Endothelial cell of umbilical vein (primary cell): ENCODE results near the gene CCSER1. TPM values are rescaled to one million over a fixed set of nuclear protein-coding genes. Genes with fewer than 3 reads are reported as not detected.

ENCODE experiments used
- BruUV-seq: library from RNA; stranded (reverse); fragments of 400-500 nt; replicated peaks from 2 replicates; lab custom pipeline; 2021; lab: Mats Ljungman, UMichigan
- CTCF ChIA-PET: fragments of 300-600, 350-600 bp; sonication (Branson Sonifier 250); formaldehyde crosslinking; loops from one replicate; lab custom pipeline; 2021; ENCODE audit warnings: antibody characterized with exemption, inconsistent platforms; lab: Charles Lee
- POLR2A ChIA-PET: fragments of 300-600, 350-600 bp; sonication (Branson Sonifier 250); formaldehyde crosslinking; loops from one replicate; lab custom pipeline; 2021; ENCODE audit warnings: antibody characterized with exemption, inconsistent platforms; lab: Charles Lee
- DNase-seq: peaks from one replicate; pipeline ENCODE4 v3.0.0-alpha.2; 2011; ENCODE audit warnings: low read depth, low spot score
- FAIRE-seq: peaks from 2 replicates; lab custom pipeline; 2011; peaks lifted over from hg19 to GRCh38; lab: Jason Lieb, UNC
- H2AFZ ChIP-seq: 2 replicates; pipeline ENCODE4 v1.6.0; 2012; ENCODE audit warnings: low read depth, low read length, control low read depth, inconsistent platforms
- H3K27ac ChIP-seq: 2 replicates; pipeline ENCODE4 v1.5.1; 2011; ENCODE audit warnings: low read depth, mild to moderate bottlenecking, control low read depth, low read length, moderate library complexity; ENCODE audit not compliant: insufficient read depth
- H3K27me3 ChIP-seq, 2 experiments: 2 replicates each; pipeline versions ENCODE4 v1.6.0 to v1.6.1; 2011; ENCODE audit warnings: low read length in 2 of 2, mixed read lengths in 1 of 2; ENCODE audit not compliant: control insufficient read depth in 2 of 2, insufficient read depth in 2 of 2
- H3K36me3 ChIP-seq, 2 experiments: 2 replicates in 1 of 2; 3 replicates in 1 of 2; pipeline ENCODE4 v1.5.1; 2011; ENCODE audit warnings: low read length in 2 of 2, mild to moderate bottlenecking in 1 of 2, moderate library complexity in 1 of 2; ENCODE audit not compliant: control insufficient read depth in 2 of 2, insufficient read depth in 2 of 2; ENCODE audit errors: extremely low read depth in 1 of 2
- H3K4me1 ChIP-seq: 3 replicates; pipeline ENCODE4 v1.5.1; 2011; ENCODE audit warnings: mild to moderate bottlenecking, low read length; ENCODE audit not compliant: control insufficient read depth, insufficient read depth; ENCODE audit errors: extremely low read depth
- H3K4me2 ChIP-seq: 2 replicates; pipeline ENCODE4 v1.6.1; 2011; ENCODE audit warnings: low read length, control low read depth, mixed read lengths; ENCODE audit not compliant: insufficient read depth
- H3K4me3 ChIP-seq, 3 experiments: fragments of 200-600 bp in 1 of 3; sonication (generic), shearing (Covaris generic) in 1 of 3; replicated peaks in 1 of 3; 2 replicates each; pipeline ENCODE4 v1.5.1; 2011 to 2016; ENCODE audit warnings: control low read depth in 3 of 3, low read length in 3 of 3, mild to moderate bottlenecking in 2 of 3, inconsistent platforms in 1 of 3, low read depth in 1 of 3, moderate library complexity in 1 of 3; ENCODE audit not compliant: insufficient read depth in 1 of 3
- H3K79me2 ChIP-seq: 2 replicates; pipeline ENCODE4 v1.6.0; 2012; ENCODE audit warnings: low read length, inconsistent platforms; ENCODE audit not compliant: control insufficient read depth, insufficient read depth
- H3K9ac ChIP-seq: replicated peaks from 2 replicates; pipeline ENCODE3; 2011; ENCODE audit warnings: low read length, control low read depth; ENCODE audit not compliant: insufficient read depth; ENCODE audit errors: extremely low read depth
- H3K9me1 ChIP-seq: replicated peaks from 3 replicates; pipeline ENCODE4 v1.6.0; 2011; ENCODE audit warnings: mild to moderate bottlenecking, low read length; ENCODE audit not compliant: control insufficient read depth, insufficient read depth; ENCODE audit errors: extremely low read depth
- H3K9me3 ChIP-seq: replicated peaks from 2 replicates; pipeline ENCODE4 v1.5.1; 2012; ENCODE audit warnings: low read length, inconsistent platforms; ENCODE audit not compliant: control insufficient read depth, insufficient read depth
- H4K20me1 ChIP-seq: replicated peaks from 2 replicates; pipeline ENCODE3; 2011; ENCODE audit warnings: mild to moderate bottlenecking, low read length; ENCODE audit not compliant: control insufficient read depth, insufficient read depth; ENCODE audit errors: extremely low read depth
- CTCF ChIP-seq, 2 donors: IDR thresholded peaks; 1 replicate in 1 of 2; 2 replicates in 1 of 2; pipeline ENCODE4 v1.5.1; 2011; ENCODE audit warnings: low read length in 2 of 2, mild to moderate bottlenecking in 2 of 2, moderate library complexity in 2 of 2, control low read depth in 1 of 2, inconsistent platforms in 1 of 2, low read depth in 1 of 2; ENCODE audit not compliant: insufficient read depth in 1 of 2; ENCODE audit errors: extremely low read depth in 1 of 2
- EZH2 ChIP-seq: IDR thresholded peaks from 2 replicates; pipeline ENCODE4 v1.6.1; 2012; ENCODE audit warnings: borderline replicate concordance, low read depth, mild to moderate bottlenecking, moderate library complexity, low read length, inconsistent platforms; ENCODE audit not compliant: severe bottlenecking
- FOS ChIP-seq: IDR thresholded peaks from 2 replicates; pipeline ENCODE4 v1.6.1; 2011; ENCODE audit warnings: mild to moderate bottlenecking, low read length, moderate library complexity, borderline replicate concordance; ENCODE audit not compliant: insufficient read depth
- GATA2 ChIP-seq: IDR thresholded peaks from 2 replicates; pipeline ENCODE4 v1.7.0; 2011; ENCODE audit warnings: low read depth, mild to moderate bottlenecking, moderate library complexity, mixed read lengths, low read length; ENCODE audit not compliant: insufficient read length, insufficient read depth
- JUN ChIP-seq: IDR thresholded peaks from 2 replicates; pipeline ENCODE4 v1.6.1; 2011; ENCODE audit warnings: borderline replicate concordance, low read depth; ENCODE audit not compliant: insufficient read length, insufficient read depth
- MYC ChIP-seq: IDR thresholded peaks from one replicate; pipeline ENCODE4 v1.6.1; 2011; ENCODE audit warnings: mild to moderate bottlenecking, low read depth, low read length
- POLR2A ChIP-seq: IDR thresholded peaks from 2 replicates; pipeline ENCODE4 v1.6.1; 2012; ENCODE audit warnings: low read depth, mild to moderate bottlenecking, control low read depth, low read length
- POLR2AphosphoS5 ChIP-seq: IDR thresholded peaks from 2 replicates; pipeline ENCODE4 v1.6.1; 2012; ENCODE audit warnings: low read depth, mild to moderate bottlenecking, control low read depth, low read length, moderate library complexity; ENCODE audit not compliant: insufficient read depth
- dilution Hi-C: fragments of 300-500 bp; cut with MboI; formaldehyde crosslinking; loops from one replicate; pipeline ENCODE4 v1.15.0; 2019; ENCODE audit warnings: low sequenced_read_pairs; ENCODE audit not compliant: extremely low pct_ligation_motif_present
- intact Hi-C: fragments of 100-400 bp; cut with micrococcal nuclease; formaldehyde crosslinking; loops from one replicate; pipeline ENCODE4 v1.10.0; 2022
- polyA plus RNA-seq, 4 experiments: library from polyadenylated mRNA; depleted of rRNA in 3 of 4; stranded (reverse) in 3 of 4; unstranded in 1 of 4; fragments of >200 nt; gene quantifications; 2 replicates each; pipeline versions ENCODE4 v1.2.1 to v1.2.3, GENCODE V29; 2011 to 2012; ENCODE audit warnings: missing spikeins in 1 of 4
- total RNA-seq: library from RNA; stranded (reverse); gene quantifications from 2 replicates; pipeline ENCODE4 v1.2.3, GENCODE V29; 2021
- TF ChIP-seq, protein P1 (sequence below): IDR thresholded peaks from 2 replicates; pipeline ENCODE4 v1.6.1; 2011; ENCODE audit not compliant: insufficient read depth, insufficient read length

Gene CCSER1
- total and polyA plus RNA-seq, 2 donors (not counting 3 experiments of a cell fraction or from before 2014, with no cell fraction given) = 0.11 to 1.8 TPM

DNA sequence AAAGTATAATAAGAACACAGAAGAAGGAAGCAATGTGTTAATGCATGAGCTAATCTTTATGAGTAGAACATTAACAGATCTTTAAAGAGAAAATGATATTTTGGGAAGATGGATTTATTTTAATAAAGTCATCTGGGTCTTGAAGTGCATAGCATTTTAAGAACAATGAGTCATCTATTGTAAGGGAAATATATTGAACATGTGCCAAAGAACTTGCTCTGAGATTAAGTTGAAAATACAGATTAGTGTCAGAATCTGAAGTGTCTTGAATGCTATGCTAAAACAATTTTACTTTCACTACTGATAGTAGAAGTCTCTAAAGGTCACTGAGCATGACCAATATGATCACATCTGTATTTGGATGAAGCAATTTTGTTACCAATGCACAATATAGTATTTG lies 1399.9 kb downstream of the CCSER1 start:
- dilution Hi-C loops = no loop called here
- H3K79me2 ChIP-seq = no peaks in the 10 kb centered on the region
- H2AFZ ChIP-seq = no peak overlapping the region
- no peaks in the 10 kb centered on the region for H3K36me3 ChIP-seq
- H3K4me3 ChIP-seq = no peak overlapping the region
- intact Hi-C loops = no loop called here
- no peaks in the 10 kb centered on the region for H4K20me1 ChIP-seq
- H3K9me3 ChIP-seq = no peaks in the 10 kb centered on the region
- no TSS peak for BruUV-seq
- H3K27me3 ChIP-seq = no peaks in the 10 kb centered on the region
- no peaks in the 10 kb centered on the region for H3K4me1 ChIP-seq
- POLR2A ChIA-PET = no interaction called here
- FAIRE-seq = no peak
- no peak overlapping the region for H3K27ac ChIP-seq
- H3K9me1 ChIP-seq = no peaks in the 10 kb centered on the region
- H3K9ac ChIP-seq = no peak overlapping the region
- TF ChIP-seq FOS (no peak), EZH2 (no peak), MYC (no peak), CTCF (IDR thresholded peaks at IDR 0.05; ENCODE audit: extremely low read depth in 1 of 2, insufficient read depth in 1 of 2, low read depth in 1 of 2, low read length in 2 of 2) (no peak), JUN (no peak), POLR2AphosphoS5 (no peak), POLR2A (no peak), GATA2 (no peak)
- TF ChIP-seq, protein P1, sequence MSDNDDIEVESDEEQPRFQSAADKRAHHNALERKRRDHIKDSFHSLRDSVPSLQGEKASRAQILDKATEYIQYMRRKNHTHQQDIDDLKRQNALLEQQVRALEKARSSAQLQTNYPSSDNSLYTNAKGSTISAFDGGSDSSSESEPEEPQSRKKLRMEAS = no peak
- H3K4me2 ChIP-seq = no peak overlapping the region
- CTCF ChIA-PET = no interaction called here
- peak; percentile 14 for DNase-seq
